Stimulated activated CD4-positive, alpha-beta T cell treated with anti-CD3 and anti-CD28 coated beads, Interleukin-2, amount 100 ng/mL, for 24 hours (primary cell): Measurements from ENCODE around the gene IFITM10.
A peak's percentile ranks its signal among the peaks of the same experiment; 100 is the strongest.

ENCODE experiments used
- DNase-seq, 2 donors: peaks; one replicate each; pipeline ENCODE4 v3.0.0-alpha.2; 2020

The IFITM10 gene

DNA sequence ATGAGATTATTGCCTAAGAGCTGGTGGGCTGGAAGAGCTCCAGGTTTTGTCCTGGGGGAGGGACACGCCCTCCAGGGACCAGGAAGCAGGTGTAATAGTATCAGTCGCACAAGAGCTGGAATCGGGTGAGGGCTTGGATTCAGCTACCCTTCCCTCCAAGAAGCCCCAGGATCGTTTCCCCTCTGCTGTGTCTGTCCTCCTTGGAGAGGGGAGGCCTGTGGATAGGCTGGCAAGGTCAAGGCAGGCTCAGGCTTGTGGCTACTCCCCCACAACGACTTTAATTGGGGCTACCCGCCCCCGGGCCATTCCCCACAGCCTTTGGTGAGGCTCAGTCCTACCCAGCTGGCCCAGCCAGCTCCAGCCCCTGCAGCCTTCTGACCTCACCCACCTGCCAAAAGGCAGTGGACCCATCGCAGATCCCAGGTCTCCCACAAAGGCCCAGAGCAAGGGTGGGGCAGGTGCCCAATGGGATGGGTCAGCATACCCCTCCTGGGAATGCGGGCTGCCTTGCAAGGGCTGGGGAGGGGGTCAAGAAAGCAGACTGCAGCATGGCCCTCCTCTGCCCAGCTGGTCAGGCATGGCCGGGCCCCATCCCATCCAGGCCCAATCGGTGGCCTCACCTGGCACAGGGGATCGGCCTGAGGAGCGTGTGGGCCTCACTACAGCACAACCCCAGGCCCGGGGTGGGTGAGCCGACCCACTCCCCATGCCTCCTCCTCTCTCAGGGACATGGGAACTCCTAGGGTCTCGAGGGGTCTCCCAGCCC lies 12.3 kb upstream of the IFITM10 start:
- no peak for DNase-seq

- no peak for DNase-seq
These were observed 11.6 kb upstream of the IFITM10 start for GRCh38 chr11:1761857-1762536.

- no peak for DNase-seq
These were observed 10.9 kb upstream of the IFITM10 start for GRCh38 chr11:1761110-1761856.

DNA sequence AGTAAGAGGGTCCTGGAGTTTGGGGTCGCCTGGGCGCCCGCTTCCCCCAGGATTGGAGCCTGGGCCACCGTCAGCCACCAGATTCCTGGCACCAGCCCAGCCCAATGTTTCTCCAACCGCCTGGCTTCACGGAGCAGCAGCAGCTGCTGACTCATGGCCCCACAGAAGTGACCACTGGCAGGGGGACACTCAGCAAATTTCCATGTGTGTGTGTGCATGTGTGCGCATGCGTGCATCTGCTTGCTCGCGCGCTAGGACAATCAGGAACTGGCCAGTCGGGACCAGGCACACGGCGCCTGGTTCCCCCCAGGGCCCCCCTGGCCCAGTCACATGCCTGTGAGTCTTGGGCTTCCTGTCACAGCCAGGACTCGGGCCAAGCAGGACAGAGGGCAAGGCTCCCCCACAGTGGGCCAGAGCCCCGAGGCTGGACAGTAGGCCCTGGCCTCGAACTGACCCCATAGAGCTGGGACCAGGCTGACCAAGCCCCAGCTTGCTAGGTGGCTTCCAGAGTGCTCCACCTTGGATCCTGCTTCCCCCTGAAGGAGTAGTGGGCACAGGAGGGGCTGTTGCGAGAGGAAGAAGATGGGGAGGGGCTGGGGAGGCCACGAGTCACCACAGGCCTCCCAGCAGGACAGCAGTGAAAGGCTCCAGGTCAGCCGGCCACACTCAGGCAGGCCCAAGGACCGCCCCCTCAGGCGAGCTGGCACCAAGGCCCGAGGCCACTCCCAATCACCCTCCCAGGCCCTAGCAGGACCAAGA lies 10.1 kb upstream of the IFITM10 start:
- DNase-seq: no peak

DNA sequence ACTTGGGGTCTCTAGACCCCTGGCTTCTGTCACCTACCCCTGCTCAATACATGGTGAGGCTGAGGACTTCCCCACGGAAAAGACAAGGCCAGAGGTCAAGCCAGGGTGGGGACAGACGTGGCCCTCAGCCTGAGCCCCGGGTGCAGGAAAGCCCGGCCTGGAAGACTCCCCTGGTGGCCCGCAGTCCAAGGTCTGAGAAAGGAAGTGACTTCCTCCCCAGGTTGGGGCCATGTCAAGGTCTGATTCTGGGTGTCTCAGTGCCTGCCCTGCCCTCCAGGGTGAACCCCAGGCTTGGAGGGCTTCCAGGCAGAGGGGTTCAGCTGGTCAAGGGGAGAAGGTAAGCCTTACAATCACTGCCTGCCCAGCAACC lies 9.4 kb upstream of the IFITM10 start:
- no peak for DNase-seq

GRCh38 chr11:1759151-1759850 lies 8.9 kb upstream of the IFITM10 start:
- DNase-seq: no peak

DNA sequence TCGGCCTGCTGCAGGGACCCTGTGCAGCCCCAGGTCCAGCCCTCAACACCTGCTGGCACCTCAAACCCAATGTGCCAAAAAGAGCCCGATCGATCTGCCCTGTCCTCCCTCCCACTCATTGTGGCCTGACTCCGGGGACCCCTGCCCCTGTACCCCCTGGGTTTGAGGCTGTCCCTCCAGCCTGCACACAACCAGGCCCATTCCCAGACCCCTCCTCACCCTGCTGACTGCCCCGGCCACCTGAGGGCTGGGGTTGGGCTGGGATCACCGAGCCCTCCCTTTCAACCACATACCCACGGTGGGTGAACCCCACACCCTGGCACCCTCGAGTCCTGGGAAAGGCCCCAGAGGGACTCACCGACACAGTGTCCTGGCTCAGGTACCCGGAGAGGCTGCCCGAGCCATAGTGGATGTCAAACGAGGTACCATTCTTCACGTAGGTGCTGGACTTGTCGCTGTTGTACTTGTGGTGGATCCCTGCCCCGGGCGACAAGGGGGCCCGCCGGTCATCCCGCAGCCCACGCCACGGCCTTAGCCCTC lies 8.3 kb upstream of the IFITM10 start:
- no peak for DNase-seq

GRCh38 chr11:1757861-1758610 lies 7.6 kb upstream of the IFITM10 start:
- DNase-seq: peak; percentile 47 to 48

DNA sequence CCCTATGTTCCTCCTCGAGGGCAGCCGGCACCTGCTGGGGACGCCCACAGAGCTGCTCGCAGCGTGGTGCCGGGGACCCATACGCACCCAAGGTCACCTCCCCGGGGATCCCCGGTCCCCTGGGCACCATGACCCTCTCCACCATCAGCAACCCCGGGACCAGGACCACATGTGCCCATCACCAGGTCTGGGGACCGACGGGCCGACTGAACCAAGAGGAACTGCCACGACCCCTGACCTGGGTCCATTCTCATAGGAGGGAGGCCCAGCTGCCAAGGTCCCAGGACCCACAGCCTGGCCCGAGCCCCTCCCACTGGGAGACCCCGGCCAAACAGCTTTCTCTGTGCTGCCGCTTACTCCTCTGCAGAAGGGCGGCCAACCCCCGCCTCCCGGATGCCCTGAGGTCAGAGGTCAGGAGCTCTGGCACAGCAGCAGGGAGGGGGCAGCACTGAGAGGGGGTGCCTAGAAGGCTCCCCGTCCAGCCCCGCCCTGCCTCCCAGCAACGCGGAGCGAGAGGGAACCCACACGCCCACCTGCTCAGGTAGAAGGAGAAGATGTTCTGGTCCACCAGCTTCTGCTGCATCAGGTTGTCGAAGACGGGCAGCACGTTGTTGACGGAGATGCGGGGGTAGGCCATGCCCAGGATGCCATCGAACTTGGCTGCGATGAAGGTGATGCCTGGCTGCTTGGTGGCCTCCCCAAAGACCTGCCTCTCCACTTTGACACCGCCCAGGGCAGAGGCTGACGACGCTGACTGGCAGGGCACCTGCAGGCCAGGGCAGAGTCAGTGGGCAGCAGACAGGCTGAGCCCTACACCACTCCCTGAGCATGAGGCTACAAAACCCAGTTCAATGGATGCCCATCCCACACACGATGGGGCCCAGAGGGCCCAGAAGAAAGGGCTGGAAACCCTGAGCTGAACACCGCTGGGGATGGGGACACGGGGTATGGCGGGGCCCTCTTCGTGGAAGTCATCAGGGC lies 6.7 kb upstream of the IFITM10 start:
- DNase-seq: no peak

DNA sequence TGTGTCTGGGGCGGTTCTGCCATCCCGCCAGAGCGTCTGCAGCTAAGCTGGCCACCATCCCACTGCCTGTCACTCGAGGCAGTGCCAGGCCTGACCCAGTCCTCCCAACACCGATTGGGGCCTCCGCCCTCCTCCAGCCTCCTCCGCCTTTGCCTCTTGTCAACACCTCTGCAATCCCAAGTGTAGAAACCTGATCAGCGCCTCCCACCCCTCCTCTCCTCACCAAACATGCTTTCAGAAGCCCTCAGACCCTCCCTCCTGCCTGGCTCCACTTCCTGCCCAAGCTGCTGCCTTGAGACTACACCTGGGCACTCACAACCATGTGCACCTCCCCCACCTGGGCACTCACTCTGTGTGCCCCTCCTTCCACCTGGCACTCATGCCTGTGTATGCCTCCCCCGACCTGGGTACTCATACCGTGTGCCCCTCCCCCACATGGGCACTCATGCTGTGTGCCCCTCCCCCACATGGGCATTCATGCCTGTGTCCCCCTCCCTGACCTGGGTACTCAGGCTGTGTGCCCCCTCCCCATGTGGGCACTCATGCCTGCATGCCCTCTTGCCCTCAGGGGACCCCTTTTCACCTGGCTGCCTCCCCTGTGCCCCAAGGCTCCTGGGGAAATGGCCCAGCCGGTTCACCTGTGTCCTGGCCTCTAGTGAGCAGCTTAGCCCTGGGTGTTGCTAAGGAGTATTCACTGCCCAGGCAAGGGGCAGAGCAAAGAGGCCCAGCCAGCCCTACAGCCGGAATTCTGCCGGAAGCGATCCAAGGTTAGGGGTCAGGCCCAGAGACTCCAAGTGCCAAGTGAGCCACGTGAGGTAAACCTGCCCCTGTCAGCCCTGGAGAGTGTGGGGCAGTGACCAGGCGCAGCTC lies 5.5 kb upstream of the IFITM10 start:
- no peak for DNase-seq

- no peak for DNase-seq
These were observed 4.9 kb upstream of the IFITM10 start for GRCh38 chr11:1755344-1755691.

- no peak for DNase-seq
These were observed 4.2 kb upstream of the IFITM10 start for GRCh38 chr11:1754376-1755150.

DNA sequence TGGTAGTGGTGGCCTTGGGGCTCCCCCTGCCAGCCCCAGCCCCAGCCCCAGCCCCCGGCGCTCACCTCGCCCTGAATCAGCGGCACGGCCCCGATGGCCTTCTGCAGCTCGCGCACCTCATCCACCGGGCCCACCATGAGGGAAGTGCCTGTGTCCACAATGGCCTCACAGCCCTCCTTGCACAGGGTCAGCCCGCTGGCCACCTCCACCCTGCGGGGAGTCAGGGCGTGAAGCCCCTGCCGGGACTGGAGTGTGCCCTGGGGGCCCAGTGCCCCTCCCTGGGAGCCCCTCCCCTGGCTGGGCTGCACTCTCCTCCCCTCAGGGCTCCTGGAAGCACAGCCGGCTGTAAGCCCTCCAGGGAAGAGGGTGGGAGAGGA lies 3.5 kb upstream of the IFITM10 start:
- DNase-seq: no peak

GRCh38 chr11:1753229-1753928 lies 3.0 kb upstream of the IFITM10 start:
- DNase-seq: no peak

GRCh38 chr11:1752907-1753228 lies 2.5 kb upstream of the IFITM10 start:
- no peak for DNase-seq

- no peak for DNase-seq
These were observed 1.9 kb upstream of the IFITM10 start for GRCh38 chr11:1751999-1752906.

- DNase-seq: no peak
These were observed 1.1 kb upstream of the IFITM10 start for GRCh38 chr11:1751531-1751921.
